Head of caudate nucleus (tissue), 42 donors: ENCODE measurements around the gene RTL10.
A peak's percentile ranks its signal among the peaks of the same experiment; 100 is the strongest.

Experiments
- DNase-seq, 42 donors: peaks; one replicate each; pipeline versions ENCODE4 v3.0.0 to v3.0.0-alpha.2; 2020 to 2021; ENCODE audit warnings: mixed read lengths in 7 of 42
- intact Hi-C: fragments of 100-400 bp; cut with DNase I; formaldehyde crosslinking; loops from one replicate; pipeline ENCODE4 v1.15.0; 2022

Gene RTL10

DNA sequence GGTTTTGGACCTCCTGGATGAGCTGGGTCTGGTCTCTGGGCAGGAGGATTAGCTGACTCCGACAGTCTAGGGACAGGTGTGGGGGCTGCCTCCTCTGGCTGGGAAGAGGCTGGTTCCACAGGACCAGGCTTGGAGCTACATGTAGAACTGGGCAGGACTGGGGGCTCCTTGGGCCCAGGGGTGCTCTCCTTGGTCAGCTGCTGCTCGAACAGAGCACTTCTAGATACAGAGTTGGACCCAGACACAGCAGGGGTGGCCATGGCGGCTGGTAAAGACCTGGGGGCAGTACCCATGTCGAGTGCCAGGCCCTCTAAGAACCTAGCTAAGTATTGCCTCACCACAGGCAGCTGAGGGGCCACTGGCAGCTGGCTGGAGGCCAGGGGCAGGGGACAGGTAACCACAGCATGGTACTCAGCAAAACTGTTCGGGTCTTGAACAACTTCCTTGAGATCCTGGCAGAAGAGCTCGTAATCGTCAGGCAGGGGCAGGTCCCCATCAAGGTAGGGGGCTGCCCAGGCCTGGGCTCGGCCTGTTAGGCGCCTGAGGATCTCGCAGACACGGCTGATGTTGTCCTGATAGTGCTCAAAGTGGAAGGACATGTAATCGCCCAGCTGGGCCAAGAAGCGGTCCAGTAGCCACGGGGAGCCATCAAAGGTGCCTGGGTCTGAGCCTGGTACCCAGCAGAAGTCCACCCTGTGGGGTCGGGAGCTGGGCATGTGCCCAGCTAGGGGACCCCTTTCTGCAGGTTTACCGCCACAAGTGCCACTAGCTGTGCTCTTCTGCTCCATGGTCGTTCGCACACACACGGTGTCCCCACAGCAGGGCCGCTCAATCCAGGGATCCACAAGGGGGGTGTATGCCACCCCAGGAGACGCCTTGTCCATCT, 3.1 kb downstream of the RTL10 start:
- DNase-seq = peak in 2 of 42 donors; percentile 6 to 26
- intact Hi-C loops = loop anchor here (5.0 kb wide), 1 partner anchor 119 kb away; no protein-coding TSS in a partner anchor

DNA sequence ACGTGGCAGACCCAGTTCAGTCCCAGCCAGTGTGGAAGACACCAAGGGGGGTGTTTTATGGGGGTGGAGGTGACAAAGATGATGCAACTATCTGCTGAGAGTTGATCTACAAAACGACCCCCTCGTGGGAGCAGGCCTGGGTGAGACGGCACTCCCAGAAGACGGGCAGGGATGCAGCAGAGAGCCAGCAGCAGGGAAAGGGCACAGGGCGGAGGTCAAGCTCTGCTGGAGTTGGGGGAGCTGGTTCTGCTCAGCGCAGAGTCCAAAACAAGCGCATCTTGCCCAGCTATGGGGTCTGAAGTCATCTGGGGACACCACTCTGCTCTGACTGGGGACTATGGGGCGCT, 3.9 kb downstream of the RTL10 start:
- intact Hi-C loops = loop anchor here (5.0 kb wide), 1 partner anchor 118 kb away; no protein-coding TSS in a partner anchor
- DNase-seq = peak in 1 of 42 donors; percentile 28

DNA sequence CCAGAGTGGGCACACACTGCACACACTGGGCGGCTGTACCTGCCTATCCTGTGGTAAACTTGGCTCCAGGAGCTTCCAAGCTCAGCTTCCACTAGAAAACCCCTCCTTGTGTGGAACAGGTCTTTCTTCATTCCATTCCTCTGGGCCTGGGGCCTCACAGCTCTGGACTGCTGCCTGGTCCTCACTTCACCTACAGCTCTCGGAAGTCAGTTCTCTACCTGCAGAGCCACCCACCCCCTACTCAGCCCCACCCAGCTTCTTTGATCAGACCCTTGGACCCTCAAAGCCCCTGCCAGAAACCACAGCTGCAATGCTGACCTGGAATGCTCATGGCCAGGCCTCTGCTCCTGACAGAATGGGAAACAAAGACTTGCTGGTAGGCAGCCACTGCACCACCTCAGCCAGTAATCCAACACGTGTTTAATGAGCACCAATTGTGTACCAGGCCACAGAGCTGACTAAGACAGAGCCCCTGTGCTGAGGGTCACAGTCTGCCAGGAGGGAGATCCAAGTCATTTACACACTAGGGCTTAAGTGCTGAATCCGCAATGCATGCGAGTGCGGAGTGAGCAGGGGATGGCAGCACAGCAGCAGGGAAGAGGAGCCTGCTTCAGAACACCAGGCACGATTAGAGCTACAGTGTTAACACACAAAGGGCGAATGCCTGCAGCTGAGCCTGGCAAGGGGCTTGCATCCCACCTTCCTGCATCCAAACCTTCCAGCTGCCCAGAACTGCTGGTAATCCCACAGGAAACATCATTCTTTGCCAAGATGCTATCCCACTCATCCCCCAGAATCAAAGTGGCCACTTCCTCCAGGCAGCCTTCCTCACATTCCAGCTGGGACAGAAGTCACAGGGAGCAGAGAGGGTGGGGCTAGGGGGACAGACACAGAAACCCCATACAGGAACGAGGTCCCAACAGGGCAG, 4.6 kb downstream of the RTL10 start:
- peak in 3 of 42 donors; percentile 6 to 35 (median 18) for DNase-seq
- intact Hi-C loops = loop anchor here (5.0 kb wide), 1 partner anchor 118 kb away; no protein-coding TSS in a partner anchor

DNA sequence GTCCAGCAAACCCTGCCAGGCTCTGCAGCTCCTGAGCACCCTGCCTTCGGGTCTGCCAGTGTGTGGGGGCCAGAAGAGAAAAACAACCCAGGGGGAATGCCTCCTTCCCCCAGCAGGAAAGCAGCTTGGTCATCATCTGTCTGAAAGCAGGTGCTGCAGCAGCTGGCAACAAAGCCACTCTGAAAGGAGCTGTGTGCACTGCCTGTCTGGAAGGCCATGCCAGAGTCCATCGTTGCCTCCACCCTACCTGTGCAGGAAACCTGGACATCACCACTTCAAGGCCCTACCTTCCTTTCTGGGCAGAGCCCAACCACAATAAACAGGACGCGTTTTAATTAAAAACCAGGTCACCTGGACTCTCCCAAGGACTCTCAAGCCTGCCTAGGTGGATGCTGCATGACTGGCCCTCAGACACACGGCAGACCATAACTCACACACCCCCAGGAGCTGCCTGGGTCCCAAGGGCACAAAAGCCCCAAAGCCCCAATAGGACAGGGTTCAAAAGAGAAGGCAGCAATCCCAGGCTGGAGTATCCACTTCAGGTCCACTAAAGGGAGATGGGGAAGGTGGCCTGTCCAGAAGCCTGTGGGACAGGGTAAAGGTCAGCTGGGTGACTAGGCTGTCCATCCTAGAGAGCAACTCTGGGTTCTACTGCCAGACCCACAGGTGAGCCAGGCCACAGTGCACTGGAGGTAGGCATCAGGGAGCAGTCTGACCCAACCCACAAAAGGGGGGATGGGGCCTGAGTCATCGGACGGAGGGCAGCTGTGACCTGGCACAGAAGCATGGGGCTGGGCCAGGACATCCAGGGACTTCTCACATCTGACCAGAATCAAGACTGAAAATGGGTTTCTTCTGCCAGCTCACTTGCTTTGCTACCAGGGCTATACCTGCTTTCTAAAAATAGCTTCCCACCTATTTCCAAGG, 6.1 kb downstream of the RTL10 start:
- peak in 3 of 42 donors; percentile 7 to 31 (median 30) for DNase-seq
- intact Hi-C loops = no loop called here

DNA sequence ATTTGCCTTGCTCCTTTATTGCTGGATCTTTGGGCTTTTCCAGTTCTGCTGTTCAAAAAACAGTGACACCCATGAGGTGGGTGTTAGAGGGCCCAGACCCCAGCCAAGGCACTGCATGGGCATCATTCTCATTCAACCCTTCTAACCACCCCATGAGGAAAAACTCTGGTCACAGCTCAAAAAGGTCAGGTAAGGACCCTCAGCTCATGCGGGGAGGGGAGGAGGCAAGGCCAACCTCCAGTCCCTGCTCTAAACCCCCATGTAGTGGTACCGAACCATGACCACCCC, 7.4 kb downstream of the RTL10 start:
- peak in 1 of 42 donors; percentile 1 for DNase-seq
- intact Hi-C loops = no loop called here

DNA sequence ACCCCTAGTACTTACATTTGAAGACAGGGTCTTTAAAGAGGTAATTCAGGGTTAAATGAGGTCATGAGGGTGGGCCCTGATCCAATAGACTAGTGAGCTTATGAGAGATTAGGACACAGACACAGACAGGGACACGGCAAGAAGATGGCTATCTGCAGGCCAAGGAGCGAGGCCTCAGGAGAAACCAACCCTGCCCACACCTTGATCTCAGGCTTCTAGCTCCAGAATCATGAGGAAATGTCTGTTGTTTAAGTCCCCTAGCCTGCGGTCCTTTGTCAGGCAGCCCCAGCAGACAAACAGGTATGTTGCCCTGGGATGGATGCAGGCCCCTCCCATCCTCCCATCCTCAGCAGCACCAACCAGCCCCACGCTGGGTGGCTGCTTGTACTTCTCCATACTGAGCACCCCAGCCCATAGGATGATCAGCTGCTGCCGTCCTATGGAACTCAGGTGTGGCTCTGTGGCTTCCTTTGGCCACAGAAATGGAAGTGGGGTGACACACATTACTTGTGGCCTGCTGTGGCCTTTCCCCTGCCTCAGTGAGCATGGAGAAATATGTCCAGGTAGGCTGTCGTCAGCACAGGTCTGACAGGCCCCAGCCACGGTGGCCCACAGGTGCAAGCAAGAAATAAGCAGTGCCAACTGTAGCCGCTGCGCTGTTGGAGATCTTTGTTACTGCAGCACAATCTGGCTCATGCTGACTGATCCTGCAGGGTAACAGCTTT, 7.9 kb downstream of the RTL10 start:
- intact Hi-C loops = no loop called here
- DNase-seq = peak in 3 of 42 donors; percentile 2 to 25 (median 24)

DNA sequence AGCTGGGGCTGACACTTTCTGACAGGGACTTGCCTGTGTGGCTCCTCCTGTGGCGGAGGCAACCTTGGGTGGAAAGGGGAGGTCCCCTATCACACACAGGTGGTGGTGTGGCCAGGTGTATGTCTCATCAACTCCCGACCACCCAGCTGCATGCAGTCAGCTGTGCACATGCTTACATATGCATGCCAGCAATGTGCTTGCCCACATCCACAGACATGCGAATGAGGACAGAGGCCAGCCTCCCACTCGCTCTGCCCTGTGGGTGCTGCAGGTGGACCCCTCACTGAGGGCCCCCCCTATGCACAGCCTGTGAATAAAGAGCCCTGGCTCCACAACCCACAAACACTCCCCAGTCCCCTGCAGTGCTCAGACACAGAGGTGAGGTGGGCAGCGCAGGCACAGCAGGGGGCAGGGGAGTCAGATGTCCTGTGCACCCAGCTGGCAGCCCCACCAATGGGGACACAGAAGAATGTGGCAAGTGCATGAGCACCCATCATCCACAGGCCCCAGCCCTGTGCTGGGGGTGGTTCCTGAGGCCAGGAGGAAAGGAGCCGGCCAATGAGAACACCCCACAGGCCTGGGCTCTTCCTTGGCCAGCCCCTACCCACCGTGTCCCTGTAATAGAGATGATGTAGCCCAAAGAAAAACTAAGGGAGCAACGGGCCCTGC, 9.5 kb downstream of the RTL10 start:
- DNase-seq = peak in 2 of 42 donors; percentile 19 to 30
- intact Hi-C loops = no loop called here

DNA sequence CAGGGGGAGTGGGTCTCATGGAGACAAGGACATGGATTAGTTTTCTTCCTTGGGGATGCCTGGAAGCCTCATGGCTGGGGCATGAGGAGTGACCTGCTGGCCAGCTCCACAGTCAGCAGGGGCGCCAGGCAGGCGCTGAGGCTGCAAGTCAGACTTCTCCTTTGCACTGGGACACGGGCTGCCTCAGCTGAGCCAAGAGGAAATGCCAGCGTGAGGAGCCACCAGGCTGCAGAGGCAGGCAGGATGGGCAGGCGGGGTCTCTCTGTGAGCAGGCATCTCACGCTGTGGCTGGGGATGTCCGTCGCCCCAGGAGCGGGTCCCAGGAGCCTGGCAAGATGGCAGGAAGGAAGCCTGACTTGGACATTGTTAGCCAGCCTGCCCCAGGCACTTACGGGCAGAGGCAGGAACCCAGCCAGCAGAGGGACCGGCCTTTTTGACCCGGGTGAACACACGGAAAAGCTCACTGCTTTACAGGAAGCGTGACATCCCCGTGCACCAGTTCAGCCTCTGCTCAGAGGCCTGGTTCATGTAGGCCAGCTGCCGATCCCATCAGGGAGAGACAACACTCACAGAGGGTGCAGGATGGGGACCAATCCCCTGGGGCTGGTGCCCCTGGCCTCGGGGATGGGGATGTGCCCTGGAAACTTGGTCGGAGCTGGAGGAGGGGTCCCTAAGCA, 10.2 kb downstream of the RTL10 start:
- DNase-seq = peak in 32 of 42 donors; percentile 15 to 71 (median 50)
- intact Hi-C loops = no loop called here

DNA sequence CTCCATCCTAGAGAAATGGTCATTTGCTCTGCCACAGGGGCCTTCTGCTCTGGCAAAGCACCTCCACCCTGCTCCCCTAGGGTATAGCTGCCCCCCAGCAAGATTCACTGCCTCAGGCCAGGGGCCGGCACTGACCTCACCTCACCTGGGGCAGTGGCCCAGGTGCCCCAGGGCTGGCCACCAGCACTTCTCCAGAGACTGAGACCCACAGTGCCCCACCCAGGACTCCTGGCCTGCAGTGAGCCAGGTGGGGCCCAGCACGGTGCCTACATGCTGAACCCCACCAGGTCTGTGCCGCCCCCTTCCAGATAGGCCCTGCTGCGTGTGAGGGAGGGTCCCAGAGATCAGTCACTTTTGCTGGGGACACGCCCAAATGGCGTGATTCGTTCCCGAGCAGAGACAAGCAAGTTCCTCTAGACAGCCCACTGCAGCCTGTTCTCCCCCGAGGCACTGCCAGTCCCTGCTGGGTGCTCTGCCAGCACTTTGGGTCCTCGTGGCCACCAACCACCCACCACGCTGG, 10.8 kb downstream of the RTL10 start:
- intact Hi-C loops = no loop called here
- peak in 1 of 42 donors; percentile 24 for DNase-seq

DNA sequence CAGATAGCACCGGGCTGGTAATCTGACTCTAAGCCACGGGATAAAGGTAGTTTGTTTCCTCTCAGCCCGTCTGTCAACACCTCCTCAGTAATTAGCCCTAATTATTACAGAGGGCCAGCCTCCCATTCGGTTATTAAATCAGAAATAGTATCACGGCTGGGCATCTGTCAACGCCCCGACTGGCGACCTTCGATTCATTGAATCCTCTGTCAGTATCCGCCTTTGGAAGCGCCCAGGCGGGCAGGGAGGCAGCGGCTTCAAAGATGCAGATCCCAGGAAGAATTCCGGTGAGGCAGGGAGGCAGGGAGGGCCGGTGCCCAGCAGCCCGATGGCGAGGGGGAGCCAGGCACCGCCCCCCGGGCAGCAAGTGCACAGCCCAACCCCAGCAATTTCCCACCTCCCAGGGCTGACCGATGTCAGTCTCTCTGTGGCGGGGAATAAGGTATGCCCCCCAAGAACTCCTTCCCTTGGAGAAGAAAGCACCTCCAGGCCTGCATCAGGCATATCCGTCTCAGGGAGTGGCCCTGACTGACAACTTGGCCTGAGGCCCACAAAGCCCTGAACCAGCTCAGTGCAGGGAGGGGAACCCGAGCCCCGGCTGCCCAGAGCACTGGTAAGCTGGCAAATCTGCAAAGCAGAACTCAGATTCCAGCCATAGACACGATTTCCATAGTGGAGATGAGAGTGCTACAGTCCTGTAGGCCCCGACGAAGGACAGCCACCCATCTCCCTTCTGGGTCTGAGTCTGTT, 11.4 kb downstream of the RTL10 start:
- intact Hi-C loops = no loop called here
- peak in 6 of 42 donors; percentile 5 to 39 (median 22) for DNase-seq

DNA sequence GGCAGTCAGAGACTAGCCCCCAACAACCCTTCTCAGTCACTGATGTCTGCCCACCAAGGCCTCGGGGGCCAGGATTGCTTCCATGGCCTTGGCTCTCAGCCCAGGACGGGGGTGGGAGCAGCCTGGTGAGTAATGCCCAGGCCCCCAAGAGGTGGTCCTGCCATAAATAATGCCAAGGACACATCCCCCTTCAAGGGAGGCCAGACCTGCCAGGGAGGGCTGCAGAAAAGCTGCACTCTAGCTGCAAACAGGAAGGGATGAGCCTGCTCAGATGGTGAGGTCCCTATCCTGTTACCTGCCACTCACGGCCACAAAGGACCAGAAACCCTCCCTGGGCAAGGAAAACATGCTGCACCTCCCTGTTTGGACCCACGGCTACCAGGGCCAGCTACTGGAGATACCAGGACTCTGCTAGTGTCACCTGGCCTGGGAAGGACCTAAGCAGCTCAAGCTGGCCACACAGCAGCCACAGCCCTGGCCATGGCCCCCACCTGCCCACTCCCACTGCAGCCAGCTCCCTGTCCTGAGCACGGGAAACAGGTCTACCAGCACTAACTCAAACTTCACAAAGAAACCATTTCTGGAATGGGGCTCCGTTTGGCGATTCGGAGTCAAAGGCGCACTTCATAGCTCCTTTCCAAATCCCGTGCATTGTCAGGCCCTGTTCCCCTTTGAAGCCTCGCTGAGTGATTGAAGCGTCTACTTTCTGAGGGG, 12.1 kb downstream of the RTL10 start:
- DNase-seq = peak in 3 of 42 donors; percentile 0 to 29 (median 7)
- intact Hi-C loops = no loop called here

DNA sequence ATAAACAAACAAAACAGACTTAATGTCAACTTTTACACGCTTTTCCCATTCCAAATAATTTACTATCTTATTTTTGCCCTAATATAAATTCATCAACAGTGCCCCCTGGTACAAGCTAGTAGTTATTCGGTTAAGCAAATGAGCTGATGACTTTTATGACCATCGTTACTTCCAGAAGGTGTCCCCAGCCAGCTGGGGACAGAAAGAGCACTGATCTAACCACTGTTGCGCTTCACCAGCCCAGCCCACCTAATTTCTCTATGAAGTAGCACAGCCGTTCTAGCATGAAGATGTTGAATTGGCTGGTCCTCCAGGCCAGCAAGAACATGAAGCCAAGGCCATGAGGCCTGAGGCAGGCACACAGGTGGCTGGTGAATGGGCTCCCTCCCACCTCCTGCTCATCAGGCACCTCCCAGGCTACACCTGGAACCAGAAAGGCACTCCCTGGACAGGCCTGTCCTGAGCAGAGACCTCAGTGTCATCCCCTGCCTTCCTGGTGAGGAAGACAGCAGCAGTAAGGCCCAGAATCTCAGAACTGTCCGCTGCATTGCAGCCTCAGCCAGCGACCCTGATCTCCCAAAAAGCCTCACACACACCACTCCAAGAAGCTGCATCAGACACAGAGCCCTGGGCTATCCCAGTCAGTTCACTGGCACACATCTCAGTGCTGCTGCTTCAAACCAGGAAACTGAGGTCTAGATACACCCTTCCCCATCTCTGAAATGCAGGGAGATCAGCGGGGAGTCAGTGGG, 12.9 kb downstream of the RTL10 start:
- intact Hi-C loops = no loop called here
- DNase-seq = peak in 2 of 42 donors; percentile 2 to 3

DNA sequence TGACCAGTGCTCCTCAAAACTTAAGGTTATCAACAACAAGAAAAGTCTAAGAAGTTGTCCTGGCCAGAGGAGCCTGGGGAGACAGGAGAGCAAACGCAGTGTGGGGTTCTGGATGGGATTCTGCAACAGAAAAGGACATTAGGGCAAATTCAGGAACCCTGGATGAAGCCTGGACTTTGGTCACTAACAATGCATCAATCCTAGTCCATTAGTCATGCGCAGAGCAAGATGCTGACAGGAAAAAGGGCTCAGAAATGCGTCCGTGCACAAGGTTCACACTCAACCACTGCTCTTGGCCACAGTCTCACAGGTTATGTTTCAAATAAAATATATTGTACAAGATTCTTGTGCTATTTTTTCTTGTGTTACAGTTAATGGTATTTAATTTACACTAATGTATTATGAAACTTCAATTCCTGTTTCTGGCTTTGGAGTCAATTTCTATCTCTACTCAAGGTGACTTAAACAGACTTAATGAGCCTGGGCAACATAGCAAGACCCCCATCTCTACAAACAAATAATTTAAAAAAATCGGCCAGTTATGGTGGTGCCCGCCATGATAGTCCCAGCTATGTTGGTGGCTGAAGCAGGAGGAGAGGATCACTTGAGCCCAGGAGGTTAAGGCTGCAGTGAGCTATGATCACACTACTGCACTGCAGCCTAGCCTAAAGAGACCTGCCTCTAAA, 13.6 kb downstream of the RTL10 start:
- intact Hi-C loops = no loop called here
- DNase-seq = peak in 1 of 42 donors; percentile 32

DNA sequence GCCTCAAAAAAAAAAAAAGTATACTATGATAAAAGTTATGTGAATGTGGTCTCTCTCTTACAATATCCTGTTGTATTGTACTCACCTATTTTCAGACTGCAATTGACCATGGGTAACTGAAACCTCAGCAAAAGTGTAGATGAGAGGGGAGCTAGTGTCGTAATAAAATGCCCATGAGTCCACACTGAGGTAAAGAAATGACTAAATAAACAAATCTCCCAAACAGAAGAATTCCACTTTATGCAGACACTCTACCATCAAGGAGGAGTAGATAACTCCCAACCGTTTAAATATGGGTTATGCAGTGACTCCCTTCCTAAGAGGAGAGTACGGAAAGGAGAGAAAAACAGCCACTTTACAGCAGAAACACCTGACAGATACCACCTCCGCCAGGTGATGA, 14.6 kb downstream of the RTL10 start:
- no peak for DNase-seq
- intact Hi-C loops = no loop called here
